Duodenal mucosa (tissue), 2 donors: ENCODE results near the gene OR51B5.
"Not testable (repeated sequence)": the region's sequence is repeated elsewhere in the genome, so short reads cannot be mapped to it uniquely, and the experiment has no call there.

Source experiments
- H3K27ac ChIP-seq: one replicate; pipeline ENCODE4 v1.7.0; 2013; ENCODE audit warnings: low read depth, low read length
- H3K27me3 ChIP-seq, 2 donors: one replicate each; pipeline ENCODE4 v1.7.0; 2013; ENCODE audit warnings: low read length in 2 of 2, control low read depth in 1 of 2; ENCODE audit not compliant: insufficient read depth in 2 of 2, control insufficient read depth in 1 of 2
- H3K36me3 ChIP-seq, 2 donors: one replicate each; pipeline ENCODE4 v1.7.0; 2013; ENCODE audit warnings: low read length in 2 of 2, control low read depth in 1 of 2; ENCODE audit not compliant: insufficient read depth in 2 of 2, control insufficient read depth in 1 of 2
- H3K4me1 ChIP-seq, 2 donors: one replicate each; pipeline ENCODE4 v1.7.0; 2013; ENCODE audit warnings: low read length in 2 of 2, control low read depth in 1 of 2; ENCODE audit not compliant: insufficient read depth in 2 of 2, control insufficient read depth in 1 of 2
- H3K4me3 ChIP-seq, 2 donors: one replicate each; pipeline ENCODE4 v1.7.0; 2013; ENCODE audit warnings: low read length in 2 of 2, low read depth in 1 of 2
- H3K9ac ChIP-seq, 2 donors: one replicate each; pipeline ENCODE4 v1.7.0; 2013; ENCODE audit warnings: low read length in 2 of 2, low read depth in 1 of 2
- H3K9me3 ChIP-seq, 2 donors: one replicate each; pipeline ENCODE4 v1.7.0; 2013; ENCODE audit warnings: low read length in 2 of 2, control low read depth in 1 of 2; ENCODE audit not compliant: control insufficient read depth in 1 of 2

OR51B5 gene

GRCh38 chr11:5343474-5344335 lies at the start of gene OR51B5:
Gene OR51B5, minus strand, starts transcription at chr11:5343524. Its CDS starts 0 bp downstream, at chr11:5343524.
- H3K27ac ChIP-seq: no peak within 1 kb of the TSS
- H3K9me3 ChIP-seq: no peaks in the 10 kb centered on the region
- H3K4me3 ChIP-seq: no peak within 1 kb of the TSS
- H3K4me1 ChIP-seq: no peaks in the 10 kb centered on the region
- no peak within 1 kb of the TSS for H3K9ac ChIP-seq
- H3K36me3 ChIP-seq: no peaks in the 10 kb centered on the region
- no peaks in the 10 kb centered on the region for H3K27me3 ChIP-seq

- Histone ChIP-seq H3K27ac (no peak overlapping the region), H3K36me3 (no peaks in the 10 kb centered on the region)
Observed at GRCh38 chr11:5390210-5390609, 46.9 kb upstream of the OR51B5 start.

GRCh38 chr11:5384335-5384734 lies 41.0 kb upstream of the OR51B5 start:
- no peak overlapping the region for H3K9ac ChIP-seq
- H3K4me3 ChIP-seq: no peak overlapping the region

More at GRCh38 chr11:5390210-5390609, 46.9 kb upstream of the OR51B5 start:
- Histone ChIP-seq H3K4me3 (no peak overlapping the region), H3K9me3 (no peaks in the 10 kb centered on the region), H3K4me1 (no peaks in the 10 kb centered on the region), H3K27me3 (no peaks in the 10 kb centered on the region), H3K9ac (no peak overlapping the region)

GRCh38 chr11:5383576-5383975 lies 40.3 kb upstream of the OR51B5 start, which contains the start of gene OR51M1:
Gene OR51M1, plus strand, starts transcription at chr11:5383812. Its CDS starts 5,587 bp downstream, at chr11:5389399.
- no peak within 1 kb of the TSS for H3K27ac ChIP-seq
- H3K9me3 ChIP-seq: no peaks in the 10 kb centered on the region
- no peak within 1 kb of the TSS for H3K9ac ChIP-seq
- no peaks in the 10 kb centered on the region for H3K36me3 ChIP-seq
- no peak within 1 kb of the TSS for H3K4me3 ChIP-seq
- no peaks in the 10 kb centered on the region for H3K27me3 ChIP-seq
- H3K4me1 ChIP-seq: no peaks in the 10 kb centered on the region

More at GRCh38 chr11:5384335-5384734, 41.0 kb upstream of the OR51B5 start:
- Histone ChIP-seq H3K27ac (no peak overlapping the region), H3K9me3 (no peaks in the 10 kb centered on the region), H3K27me3 (no peaks in the 10 kb centered on the region), H3K36me3 (no peaks in the 10 kb centered on the region), H3K4me1 (no peaks in the 10 kb centered on the region)

GRCh38 chr11:5380740-5381342 lies 37.5 kb upstream of the OR51B5 start:
- Histone ChIP-seq H3K4me3 (no peak overlapping the region), H3K9ac (no peak overlapping the region), H3K27ac (no peak overlapping the region), H3K27me3 (no peaks in the 10 kb centered on the region), H3K9me3 (no peaks in the 10 kb centered on the region), H3K36me3 (no peaks in the 10 kb centered on the region), H3K4me1 (no peaks in the 10 kb centered on the region)

GRCh38 chr11:5369789-5370188 lies 26.5 kb upstream of the OR51B5 start:
- Histone ChIP-seq H3K36me3 (no peaks in the 10 kb centered on the region), H3K4me1 (no peaks in the 10 kb centered on the region), H3K9me3 (no peaks in the 10 kb centered on the region), H3K27ac (no peak overlapping the region), H3K27me3 (no peaks in the 10 kb centered on the region), H3K4me3 (no peak overlapping the region), H3K9ac (no peak overlapping the region)

GRCh38 chr11:5368502-5369043 lies 25.2 kb upstream of the OR51B5 start:
- Histone ChIP-seq H3K9me3 (no peaks in the 10 kb centered on the region), H3K9ac (no peak overlapping the region), H3K36me3 (no peaks in the 10 kb centered on the region), H3K4me1 (no peaks in the 10 kb centered on the region), H3K27ac (no peak overlapping the region), H3K27me3 (no peaks in the 10 kb centered on the region), H3K4me3 (no peak overlapping the region)

GRCh38 chr11:5367448-5368074 lies 24.2 kb upstream of the OR51B5 start:
- H3K36me3 ChIP-seq: no peaks in the 10 kb centered on the region
- H3K4me1 ChIP-seq: no peaks in the 10 kb centered on the region
- no peaks in the 10 kb centered on the region for H3K9me3 ChIP-seq
- no peak overlapping the region for H3K27ac ChIP-seq
- H3K9ac ChIP-seq: no peak overlapping the region
- H3K27me3 ChIP-seq: no peaks in the 10 kb centered on the region
- H3K4me3 ChIP-seq: no peak overlapping the region

GRCh38 chr11:5366856-5367255 lies 23.5 kb upstream of the OR51B5 start:
- Histone ChIP-seq H3K27me3 (no peaks in the 10 kb centered on the region), H3K27ac (no peak overlapping the region), H3K36me3 (no peaks in the 10 kb centered on the region), H3K9ac (no peak overlapping the region), H3K9me3 (no peaks in the 10 kb centered on the region), H3K4me3 (no peak overlapping the region), H3K4me1 (no peaks in the 10 kb centered on the region)

- H3K27ac ChIP-seq, H3K27me3 ChIP-seq, H3K4me1 ChIP-seq, H3K36me3 ChIP-seq, H3K4me3 ChIP-seq, H3K9me3 ChIP-seq, H3K9ac ChIP-seq: not testable (repeated sequence)
Observed at GRCh38 chr11:5366365-5366764, 23.0 kb upstream of the OR51B5 start.
